ENCODE measurements around the gene TAT. TPM values are rescaled to one million over a fixed set of nuclear protein-coding genes. Genes with fewer than 3 reads are reported as not detected.
A peak's percentile ranks its signal among the peaks of the same experiment; 100 is the strongest.
"Not testable (repeated sequence)": the region's sequence is repeated elsewhere in the genome, so short reads cannot be mapped to it uniquely, and the experiment has no call there.

The TAT gene
- under 1 TPM in 1 of 10 donors, not detected in 9; 0.05 TPM for polyA plus RNA-seq (ENCODE audit: insufficient read length in 10 of 10)
- long read RNA-seq, donor 1 = 0 reads
- long read RNA-seq, donor 2 = 0 reads
- long read RNA-seq, donor 3 = 0 reads
- long read RNA-seq, donor 4 = 0 reads
- long read RNA-seq, donor 5 = 0 reads
- long read RNA-seq, donor 6 = 0 reads
- long read RNA-seq, donor 7 = 0 reads
- long read RNA-seq, donor 8 = 0 reads
- long read RNA-seq, donor 9 = 0 reads

GRCh38 chr16:71576971-71577370, at the start of gene TAT:
TSS of gene TAT (minus strand) at chr16:71577092. CDS start at chr16:71576415, 677 bp downstream.
- DNase-seq = no peak

GRCh38 chr16:71626018-71626857, 49.3 kb upstream of the TAT start, which contains the start of gene MARVELD3:
TSS of gene MARVELD3 (plus strand) at chr16:71626184. CDS start at chr16:71626230, 46 bp downstream.
- DNase-seq = peak in 1 of 3 donors; percentile 16

GRCh38 chr16:71625113-71625850, 48.4 kb upstream of the TAT start:
- no peak for DNase-seq

DNA sequence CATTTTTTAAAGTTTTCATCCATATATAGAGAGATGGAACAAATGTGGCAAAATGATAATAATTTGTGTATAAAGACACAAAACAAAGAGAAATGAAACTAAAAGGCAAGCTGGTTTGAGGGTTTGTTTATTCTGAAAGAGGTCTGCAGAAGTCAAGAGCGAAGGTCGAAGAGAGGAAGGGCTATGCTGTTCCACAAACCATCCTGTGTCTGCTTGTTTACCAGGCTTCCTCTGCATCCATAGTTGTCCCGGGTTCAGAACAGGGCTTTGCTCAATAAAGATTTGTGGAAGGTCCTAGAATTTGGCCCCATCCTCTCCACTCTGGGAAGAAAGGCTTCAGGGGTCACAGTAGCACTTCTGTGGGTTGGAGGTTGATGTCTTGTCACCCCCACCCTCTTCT, 46.7 kb upstream of the TAT start:
- DNase-seq = no peak

DNA sequence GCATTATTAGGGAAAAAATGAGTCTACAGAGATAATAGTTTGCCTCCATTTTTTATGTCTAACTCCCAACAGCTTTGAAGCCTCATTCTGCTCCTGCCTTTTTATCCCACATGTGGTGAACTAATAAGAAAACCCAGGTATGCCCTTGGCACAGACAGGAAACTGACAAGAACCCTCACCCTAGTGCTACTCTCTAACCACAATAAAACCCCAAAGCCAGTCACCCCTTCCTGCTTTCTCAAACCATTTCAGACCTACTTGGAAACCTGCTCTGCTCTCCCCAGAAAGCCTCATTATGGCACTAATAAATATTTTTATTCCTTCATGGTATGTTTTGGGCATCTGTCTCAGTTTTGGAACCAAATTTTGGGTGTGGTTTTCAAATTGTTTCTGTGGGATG, 45.2 kb upstream of the TAT start:
- DNase-seq = no peak

DNA sequence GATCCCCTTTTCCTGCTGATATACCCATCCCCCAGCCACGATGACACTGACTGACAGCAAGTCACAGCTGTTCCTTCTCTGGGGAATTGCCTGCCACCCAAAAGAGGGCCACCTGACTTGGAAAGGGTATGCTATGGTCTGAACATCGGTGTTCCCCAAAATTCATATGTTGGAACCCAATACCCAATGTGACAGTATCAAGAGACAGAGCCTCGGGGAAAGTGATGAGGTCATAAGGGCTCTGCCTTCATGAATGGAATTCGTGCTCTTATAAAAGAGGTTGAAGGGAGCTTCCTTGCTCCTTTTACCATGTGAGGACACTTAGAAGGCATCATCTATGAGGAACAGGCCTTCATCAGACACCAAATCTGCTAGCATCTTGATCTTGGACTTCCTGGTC, 41.5 kb upstream of the TAT start:
- no peak for DNase-seq

DNA sequence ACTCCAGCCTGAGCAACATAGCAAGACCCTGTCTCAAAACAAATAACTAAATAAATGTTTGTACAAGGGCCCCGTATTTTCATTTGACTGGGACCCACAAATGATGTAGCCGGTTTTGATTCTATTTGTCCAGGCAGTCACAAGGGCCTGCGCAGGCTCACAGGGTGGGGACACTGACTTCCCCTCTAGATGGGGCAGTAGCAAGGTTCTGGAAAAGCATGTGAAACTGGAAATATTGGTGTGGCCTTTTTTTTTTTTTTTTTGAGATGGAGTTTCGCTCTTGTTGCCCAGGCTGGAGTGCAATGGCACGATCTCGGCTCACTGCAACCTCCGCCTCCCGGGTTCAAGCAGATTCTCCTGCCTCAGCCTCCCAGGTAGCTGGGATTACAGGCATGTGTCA, 38.1 kb upstream of the TAT start:
- DNase-seq = not testable (repeated sequence)

GRCh38 chr16:71610936-71611871, 34.3 kb upstream of the TAT start:
- DNase-seq = peak; percentile 7 to 57 (median 40)

GRCh38 chr16:71610447-71610846, 33.6 kb upstream of the TAT start:
- no peak for DNase-seq

DNA sequence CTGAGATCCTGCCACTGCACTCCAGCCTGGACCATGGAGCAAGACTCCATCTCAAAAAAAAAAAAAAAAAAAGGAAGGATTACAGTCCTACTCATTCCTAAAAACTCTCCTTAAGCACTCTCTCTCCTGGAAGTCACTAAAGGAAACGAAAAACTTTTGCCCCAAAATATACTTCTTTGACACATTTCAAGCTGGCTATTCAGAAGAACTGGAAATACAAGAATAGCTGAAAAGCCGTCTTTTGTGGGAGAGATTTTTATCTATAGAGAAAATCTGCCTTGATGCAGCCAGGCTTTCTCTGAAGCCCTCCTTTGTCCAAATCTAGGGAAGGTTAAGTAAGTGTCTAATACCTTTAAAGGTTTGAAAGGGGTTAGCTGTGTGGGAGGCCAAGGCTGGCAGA, 32.2 kb upstream of the TAT start:
- DNase-seq = no peak

- no peak for DNase-seq
These were observed 23.9 kb upstream of the TAT start for GRCh38 chr16:71600822-71601221.

DNA sequence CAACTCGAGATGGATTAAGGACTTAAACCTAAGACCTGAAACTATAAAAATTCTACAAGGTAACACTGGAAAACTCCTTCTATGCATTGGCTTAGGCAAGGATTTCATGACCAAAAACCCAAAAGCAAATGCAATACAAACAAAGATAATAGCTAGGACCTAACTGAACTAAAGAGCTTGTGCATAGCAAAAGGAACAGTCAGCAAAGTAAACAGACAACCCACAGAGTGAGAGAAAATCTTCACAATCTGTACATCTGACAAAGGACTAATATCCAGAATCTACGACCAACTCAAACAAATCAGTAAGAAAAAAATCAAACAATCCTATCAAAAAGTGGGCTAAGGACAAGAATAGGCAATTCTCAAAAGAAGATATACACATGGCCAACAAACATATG, 21.5 kb upstream of the TAT start:
- DNase-seq = not testable (repeated sequence)

DNA sequence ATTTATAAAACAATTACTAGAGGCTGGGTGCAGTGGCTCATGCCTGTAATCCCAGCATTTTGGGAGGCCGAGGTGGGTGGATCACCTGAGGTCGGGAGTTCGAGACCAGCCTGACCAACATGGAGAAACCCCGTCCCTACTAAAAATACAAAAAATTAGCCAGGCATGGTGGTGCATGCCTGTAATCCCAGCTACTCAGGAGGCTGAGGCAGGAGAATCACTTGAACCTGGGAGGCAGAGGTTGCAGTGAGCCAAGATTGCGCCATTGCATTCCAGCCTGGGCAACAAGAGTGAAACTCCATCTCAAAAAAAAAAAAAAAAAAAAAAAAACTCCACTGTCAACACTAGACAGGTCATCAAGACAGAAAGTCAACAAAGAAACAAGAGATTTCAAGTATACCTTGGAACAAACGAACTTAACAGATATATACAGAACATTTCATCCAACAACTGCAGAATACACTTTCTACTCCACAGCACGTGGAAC, 18.5 kb upstream of the TAT start:
- DNase-seq = not testable (repeated sequence)

- no peak for DNase-seq
These were observed 17.2 kb upstream of the TAT start for GRCh38 chr16:71594000-71594646.

- DNase-seq = no peak
These were observed 16.4 kb upstream of the TAT start for GRCh38 chr16:71593048-71593999.

- no peak for DNase-seq
These were observed 15.0 kb upstream of the TAT start for GRCh38 chr16:71591917-71592316.

- DNase-seq = no peak
These were observed 13.7 kb upstream of the TAT start for GRCh38 chr16:71590584-71590983.

DNA sequence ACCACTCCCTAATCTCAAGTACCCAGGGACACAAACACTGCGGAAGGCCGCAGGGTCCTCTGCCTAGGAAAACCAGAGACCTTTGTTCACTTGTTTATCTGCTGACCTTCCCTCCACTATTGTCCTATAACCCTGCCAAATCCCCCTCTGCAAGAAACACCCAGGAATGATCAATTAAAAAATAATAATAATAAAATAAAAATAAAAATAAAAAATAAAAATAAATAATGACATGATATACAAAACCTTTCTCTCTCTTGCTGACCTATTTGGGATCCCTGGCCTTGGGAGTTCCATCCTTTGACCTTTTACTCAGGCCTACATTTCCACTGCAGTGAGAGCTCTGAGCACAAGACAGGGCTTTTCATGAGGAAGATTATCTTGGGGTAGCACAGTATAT, 13.2 kb upstream of the TAT start:
- not testable (repeated sequence) for DNase-seq

- DNase-seq = not testable (repeated sequence)
These were observed 12.4 kb upstream of the TAT start for GRCh38 chr16:71589334-71589733.
